Panc1 (cell line): ENCODE measurements around the gene EXOC6B.

ENCODE experiments used
- TF ChIP-seq, protein P1 (sequence below): fragments of 450-650 bp; IDR thresholded peaks from 2 replicates; pipeline ENCODE4 v1.5.1; 2017; ENCODE audit warnings: mild to moderate bottlenecking
- TF ChIP-seq, protein P2 (sequence below), 2 experiments: IDR thresholded peaks; 2 replicates each; pipeline ENCODE4 v1.6.1; 2011 to 2012; ENCODE audit warnings: low read depth in 2 of 2, control low read depth in 1 of 2, low read length in 1 of 2, mild to moderate bottlenecking in 1 of 2, moderate library complexity in 1 of 2; ENCODE audit not compliant: insufficient read depth in 1 of 2

DNA sequence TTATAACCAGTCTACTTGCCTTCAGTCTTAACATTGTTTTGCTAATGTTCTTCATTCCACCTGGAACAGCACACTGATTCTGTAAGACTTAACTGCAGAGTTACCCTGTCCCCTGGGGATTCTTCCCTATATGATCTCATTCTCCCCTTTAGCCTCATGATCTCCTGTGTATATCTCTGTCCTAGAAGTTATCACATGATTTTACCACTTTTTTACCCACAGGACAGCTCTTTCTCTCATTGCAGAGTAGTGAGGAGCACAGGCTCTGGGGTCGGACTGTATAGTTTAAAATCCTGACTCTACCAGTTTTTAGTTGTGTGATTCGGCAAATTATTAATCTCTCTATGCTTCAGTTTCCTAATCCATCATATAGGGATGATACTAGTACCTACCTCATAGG, 14.2 kb upstream of the EXOC6B start:
- TF ChIP-seq, protein P1, sequence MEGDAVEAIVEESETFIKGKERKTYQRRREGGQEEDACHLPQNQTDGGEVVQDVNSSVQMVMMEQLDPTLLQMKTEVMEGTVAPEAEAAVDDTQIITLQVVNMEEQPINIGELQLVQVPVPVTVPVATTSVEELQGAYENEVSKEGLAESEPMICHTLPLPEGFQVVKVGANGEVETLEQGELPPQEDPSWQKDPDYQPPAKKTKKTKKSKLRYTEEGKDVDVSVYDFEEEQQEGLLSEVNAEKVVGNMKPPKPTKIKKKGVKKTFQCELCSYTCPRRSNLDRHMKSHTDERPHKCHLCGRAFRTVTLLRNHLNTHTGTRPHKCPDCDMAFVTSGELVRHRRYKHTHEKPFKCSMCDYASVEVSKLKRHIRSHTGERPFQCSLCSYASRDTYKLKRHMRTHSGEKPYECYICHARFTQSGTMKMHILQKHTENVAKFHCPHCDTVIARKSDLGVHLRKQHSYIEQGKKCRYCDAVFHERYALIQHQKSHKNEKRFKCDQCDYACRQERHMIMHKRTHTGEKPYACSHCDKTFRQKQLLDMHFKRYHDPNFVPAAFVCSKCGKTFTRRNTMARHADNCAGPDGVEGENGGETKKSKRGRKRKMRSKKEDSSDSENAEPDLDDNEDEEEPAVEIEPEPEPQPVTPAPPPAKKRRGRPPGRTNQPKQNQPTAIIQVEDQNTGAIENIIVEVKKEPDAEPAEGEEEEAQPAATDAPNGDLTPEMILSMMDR = no peak
- TF ChIP-seq, protein P2, sequence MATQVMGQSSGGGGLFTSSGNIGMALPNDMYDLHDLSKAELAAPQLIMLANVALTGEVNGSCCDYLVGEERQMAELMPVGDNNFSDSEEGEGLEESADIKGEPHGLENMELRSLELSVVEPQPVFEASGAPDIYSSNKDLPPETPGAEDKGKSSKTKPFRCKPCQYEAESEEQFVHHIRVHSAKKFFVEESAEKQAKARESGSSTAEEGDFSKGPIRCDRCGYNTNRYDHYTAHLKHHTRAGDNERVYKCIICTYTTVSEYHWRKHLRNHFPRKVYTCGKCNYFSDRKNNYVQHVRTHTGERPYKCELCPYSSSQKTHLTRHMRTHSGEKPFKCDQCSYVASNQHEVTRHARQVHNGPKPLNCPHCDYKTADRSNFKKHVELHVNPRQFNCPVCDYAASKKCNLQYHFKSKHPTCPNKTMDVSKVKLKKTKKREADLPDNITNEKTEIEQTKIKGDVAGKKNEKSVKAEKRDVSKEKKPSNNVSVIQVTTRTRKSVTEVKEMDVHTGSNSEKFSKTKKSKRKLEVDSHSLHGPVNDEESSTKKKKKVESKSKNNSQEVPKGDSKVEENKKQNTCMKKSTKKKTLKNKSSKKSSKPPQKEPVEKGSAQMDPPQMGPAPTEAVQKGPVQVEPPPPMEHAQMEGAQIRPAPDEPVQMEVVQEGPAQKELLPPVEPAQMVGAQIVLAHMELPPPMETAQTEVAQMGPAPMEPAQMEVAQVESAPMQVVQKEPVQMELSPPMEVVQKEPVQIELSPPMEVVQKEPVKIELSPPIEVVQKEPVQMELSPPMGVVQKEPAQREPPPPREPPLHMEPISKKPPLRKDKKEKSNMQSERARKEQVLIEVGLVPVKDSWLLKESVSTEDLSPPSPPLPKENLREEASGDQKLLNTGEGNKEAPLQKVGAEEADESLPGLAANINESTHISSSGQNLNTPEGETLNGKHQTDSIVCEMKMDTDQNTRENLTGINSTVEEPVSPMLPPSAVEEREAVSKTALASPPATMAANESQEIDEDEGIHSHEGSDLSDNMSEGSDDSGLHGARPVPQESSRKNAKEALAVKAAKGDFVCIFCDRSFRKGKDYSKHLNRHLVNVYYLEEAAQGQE (IDR thresholded peaks at IDR 0.05; ENCODE audit: insufficient read depth in 1 of 2, low read depth in 2 of 2, low read length in 1 of 2) = no peak
